Activated naive CD4-positive, alpha-beta T cell treated with anti-CD3 and anti-CD28 coated beads, Interleukin-2, amount 50 U/mL, for 72 hours (primary cell): ENCODE measurements around the gene PIK3R3. TPM values are rescaled to one million over a fixed set of nuclear protein-coding genes. Genes with fewer than 3 reads are reported as not detected.

Experiments used
- ATAC-seq, 2 donors: fragments of 150-1000 bp; cut with Tn5 transposase; 2 replicates each; pipeline ENCODE4 v1.10.0; 2021; ENCODE audit warnings: mild to moderate bottlenecking in 2 of 2, moderate library complexity in 2 of 2
- DNase-seq, 2 donors: peaks; one replicate each; pipeline ENCODE4 v3.0.0; 2021 to 2022; ENCODE audit warnings: low spot score in 2 of 2
- H3K27ac Mint-ChIP-seq, 2 donors: one replicate each; pipeline ENCODE4 v1.8.0; 2022; ENCODE audit warnings: mild to moderate bottlenecking in 2 of 2, mixed read lengths in 2 of 2
- H3K36me3 Mint-ChIP-seq, 2 donors: one replicate each; pipeline ENCODE4 v1.8.0; 2022; ENCODE audit warnings: mixed read lengths in 2 of 2
- H3K9me3 Mint-ChIP-seq, 2 donors: one replicate each; pipeline ENCODE4 v1.8.0; 2022; ENCODE audit warnings: mixed read lengths in 2 of 2
- total RNA-seq, 2 donors: library from RNA; stranded (reverse); gene quantifications; one replicate each; pipeline ENCODE4 v1.2.3, GENCODE V29; 2022

Gene PIK3R3
- total RNA-seq, 2 donors from 2014 or later: 0.45 to 2.2 TPM

DNA sequence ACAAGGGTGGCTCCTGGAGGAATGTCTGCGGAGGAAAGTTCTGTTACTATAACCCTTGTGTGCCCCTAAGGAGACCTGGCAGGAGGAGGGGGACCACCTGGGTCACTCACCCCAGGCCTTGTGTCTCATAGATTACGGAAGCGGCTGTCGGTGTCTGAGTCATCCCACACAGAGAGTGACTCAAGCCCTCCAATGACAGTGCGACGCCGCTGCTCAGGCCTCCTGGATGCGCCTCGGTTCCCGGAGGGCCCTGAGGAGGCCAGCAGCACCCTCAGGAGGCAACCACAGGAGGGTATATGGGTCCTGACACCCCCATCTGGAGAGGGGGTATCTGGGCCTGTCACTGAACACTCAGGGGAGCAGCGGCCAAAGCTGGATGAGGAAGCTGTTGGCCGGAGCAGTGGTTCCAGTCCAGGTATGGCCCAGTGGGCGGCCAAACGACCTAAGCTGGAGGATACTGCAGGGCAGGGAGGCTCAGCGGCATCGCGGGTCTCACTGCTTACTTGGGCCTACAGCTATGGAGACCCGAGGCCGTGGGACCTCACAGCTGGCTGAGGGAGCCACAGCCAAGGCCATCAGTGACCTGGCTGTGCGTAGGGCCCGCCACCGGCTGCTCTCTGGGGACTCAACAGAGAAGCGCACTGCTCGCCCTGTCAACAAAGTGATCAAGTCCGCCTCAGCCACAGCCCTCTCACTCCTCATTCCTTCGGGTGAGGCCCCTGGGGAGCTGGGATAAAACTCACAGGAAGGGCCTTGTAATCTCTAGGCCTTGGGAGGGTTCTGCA, 101.4 kb downstream of the PIK3R3 start:
- ATAC-seq: peak in 1 of 2 donors; percentile 20
- Mint-ChIP-seq H3K36me3 (no peaks in the 10 kb centered on the region), H3K9me3 (no peaks in the 10 kb centered on the region), H3K27ac (no peak overlapping the region)
- DNase-seq: no peak

GRCh38 chr1:46030074-46030870, 102.2 kb downstream of the PIK3R3 start:
- DNase-seq (no peak), ATAC-seq (no peak)
- H3K36me3 Mint-ChIP-seq: no peaks in the 10 kb centered on the region
- H3K27ac Mint-ChIP-seq: peak overlapping the region; percentile 39 to 65
- no peaks in the 10 kb centered on the region for H3K9me3 Mint-ChIP-seq

DNA sequence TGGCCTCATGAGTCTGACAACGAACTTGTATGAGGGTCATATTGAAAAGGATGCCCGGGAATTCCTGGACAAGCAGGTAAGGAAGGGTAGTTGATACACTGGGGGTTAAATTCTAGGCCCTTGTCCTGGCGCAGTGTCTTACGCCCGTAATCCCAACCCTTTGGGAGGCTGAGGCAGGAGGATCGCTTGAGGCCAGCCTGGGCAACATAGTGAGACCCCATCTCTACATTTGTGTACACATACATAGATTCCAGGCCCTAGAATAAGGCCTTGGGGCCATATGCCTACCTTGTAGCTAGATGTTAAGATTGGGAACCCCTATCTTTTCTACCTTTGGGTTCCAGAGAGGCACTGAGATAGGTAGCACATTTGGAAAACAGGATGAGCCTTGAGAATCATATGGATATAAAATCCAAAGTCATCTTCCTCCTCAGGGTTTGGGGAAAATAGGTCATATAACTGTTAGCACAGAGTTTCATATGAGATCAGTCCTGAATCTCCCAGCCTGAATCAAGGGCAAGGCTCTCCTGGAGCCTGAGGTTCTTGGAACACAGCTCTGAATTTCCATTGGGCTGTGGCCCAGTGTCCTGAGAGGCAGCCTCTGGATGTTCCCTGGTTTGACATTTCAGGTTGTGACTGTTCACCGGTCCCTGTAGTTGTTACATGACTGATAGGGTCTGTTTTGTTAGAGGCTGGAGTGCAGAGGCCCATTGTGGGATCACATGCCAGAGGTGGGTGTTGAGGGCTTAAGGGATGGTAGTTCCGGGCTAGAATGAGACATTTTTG, 104.4 kb downstream of the PIK3R3 start:
- DNase-seq: no peak
- Mint-ChIP-seq H3K9me3 (no peaks in the 10 kb centered on the region), H3K27ac (no peak overlapping the region), H3K36me3 (peaks cover 0 to 4% of the 10 kb centered on the region in 2 donors)
- ATAC-seq: no peak

GRCh38 chr1:46026531-46026930, 105.9 kb downstream of the PIK3R3 start:
- ATAC-seq: no peak
- no peaks in the 10 kb centered on the region for H3K9me3 Mint-ChIP-seq
- no peak for DNase-seq
- peaks cover 0 to 4% of the 10 kb centered on the region in 2 donors for H3K36me3 Mint-ChIP-seq
- no peak overlapping the region for H3K27ac Mint-ChIP-seq

DNA sequence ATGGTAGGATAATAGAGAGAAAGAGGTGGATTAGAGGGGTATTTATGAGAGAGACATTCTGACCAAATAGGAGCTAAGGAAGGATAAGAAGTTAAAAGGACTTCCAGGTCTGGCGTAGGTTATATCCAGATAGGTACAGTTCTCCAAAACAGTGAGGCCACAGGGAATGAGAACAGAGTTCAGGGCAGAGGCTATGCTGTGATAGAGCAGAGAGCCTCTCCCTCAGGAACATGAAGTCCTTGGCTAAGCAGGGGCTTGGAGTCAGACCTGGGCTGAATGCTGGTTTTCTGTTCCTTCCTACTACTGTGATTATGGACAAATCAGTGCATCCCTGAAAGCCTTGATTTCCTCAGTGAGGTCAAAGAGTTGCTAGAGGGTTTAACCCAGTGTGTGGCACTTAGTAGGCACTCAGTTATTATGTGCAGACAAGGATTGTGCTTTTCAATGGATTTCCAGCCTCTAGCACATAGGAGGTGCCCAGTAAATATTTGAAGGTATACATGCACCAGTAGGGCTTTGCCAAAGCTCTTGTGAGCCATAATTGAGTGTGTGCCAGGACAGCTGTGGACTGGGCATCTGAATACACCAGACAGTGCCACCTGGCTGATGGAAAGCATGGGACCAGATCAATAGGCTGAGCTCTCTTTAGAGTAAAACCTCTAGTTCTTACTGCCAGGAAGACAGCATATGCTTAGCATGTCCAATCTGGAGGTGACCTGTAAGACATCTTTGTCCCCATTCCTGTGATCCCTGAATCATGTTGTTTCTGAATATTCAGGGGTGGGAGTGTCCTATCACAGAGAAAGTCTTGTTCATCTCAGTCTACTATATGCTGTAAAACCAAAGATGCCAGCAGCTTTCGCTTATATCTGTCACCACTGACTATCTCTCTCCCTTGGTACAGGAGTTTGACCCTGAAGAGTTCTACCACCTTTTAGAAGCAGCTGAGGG, 111.1 kb downstream of the PIK3R3 start:
- Mint-ChIP-seq H3K27ac (no peak overlapping the region), H3K9me3 (no peaks in the 10 kb centered on the region), H3K36me3 (peaks cover 0 to 4% of the 10 kb centered on the region in 2 donors)
- DNase-seq: no peak
- no peak for ATAC-seq

DNA sequence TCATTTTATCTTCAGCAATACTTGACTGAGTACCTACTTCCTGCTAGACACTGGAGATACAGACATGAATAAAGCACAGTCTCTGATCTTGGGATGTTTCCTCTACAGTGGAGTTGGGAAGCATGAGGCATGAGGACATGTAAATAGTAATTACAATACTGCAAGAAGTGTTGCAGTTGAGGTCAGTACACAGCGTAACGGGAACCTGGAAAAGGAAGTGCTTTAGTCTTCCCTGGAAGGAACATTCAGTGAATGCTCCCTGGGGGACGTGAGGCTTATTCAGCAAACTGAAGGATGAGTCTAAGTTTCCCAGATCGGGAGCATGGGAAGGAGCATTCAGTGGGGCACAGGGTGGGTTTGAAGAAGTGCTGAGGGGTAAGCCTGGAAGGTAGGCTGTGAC, 112.4 kb downstream of the PIK3R3 start:
- DNase-seq: no peak
- peaks cover 0 to 4% of the 10 kb centered on the region in 2 donors for H3K36me3 Mint-ChIP-seq
- no peak for ATAC-seq
- H3K9me3 Mint-ChIP-seq: no peaks in the 10 kb centered on the region
- no peak overlapping the region for H3K27ac Mint-ChIP-seq

DNA sequence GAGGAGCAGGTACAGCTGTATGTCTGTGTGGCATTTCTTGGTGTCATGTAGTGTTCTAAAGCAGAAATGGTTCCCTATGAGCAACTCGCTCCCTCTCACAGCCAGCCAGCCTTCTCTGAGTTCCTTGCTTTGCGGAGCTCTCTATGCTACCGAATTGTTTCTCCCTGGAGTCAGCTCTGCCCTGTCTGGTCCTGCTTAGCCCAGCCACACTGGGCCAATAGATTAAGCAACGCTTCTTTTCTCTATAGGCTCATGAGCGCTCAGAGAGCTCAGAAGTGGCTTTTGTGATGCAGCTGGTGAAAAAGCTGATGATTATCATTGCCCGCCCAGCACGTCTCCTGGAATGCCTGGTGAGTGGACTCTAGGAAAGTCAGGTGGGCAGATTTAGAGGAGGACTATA, 113.1 kb downstream of the PIK3R3 start:
- Mint-ChIP-seq H3K36me3 (peaks cover 0 to 4% of the 10 kb centered on the region in 2 donors), H3K27ac (no peak overlapping the region), H3K9me3 (no peaks in the 10 kb centered on the region)
- ATAC-seq: no peak
- DNase-seq: no peak

GRCh38 chr1:46017876-46018503, 114.4 kb downstream of the PIK3R3 start:
- DNase-seq (no peak), ATAC-seq (no peak)
- Mint-ChIP-seq H3K27ac (no peak overlapping the region), H3K36me3 (no peaks in the 10 kb centered on the region), H3K9me3 (no peaks in the 10 kb centered on the region)

- Mint-ChIP-seq H3K27ac (no peak overlapping the region), H3K36me3 (peaks cover 2 to 4% of the 10 kb centered on the region in 2 donors), H3K9me3 (no peaks in the 10 kb centered on the region)
- ATAC-seq: peak in 1 of 2 donors; percentile 28
- no peak for DNase-seq
Measured at GRCh38 chr1:46013581-46013980, 118.8 kb downstream of the PIK3R3 start.

- no peaks in the 10 kb centered on the region for H3K9me3 Mint-ChIP-seq
- no peak for ATAC-seq
Measured at GRCh38 chr1:46012236-46012635, 120.2 kb downstream of the PIK3R3 start.

DNA sequence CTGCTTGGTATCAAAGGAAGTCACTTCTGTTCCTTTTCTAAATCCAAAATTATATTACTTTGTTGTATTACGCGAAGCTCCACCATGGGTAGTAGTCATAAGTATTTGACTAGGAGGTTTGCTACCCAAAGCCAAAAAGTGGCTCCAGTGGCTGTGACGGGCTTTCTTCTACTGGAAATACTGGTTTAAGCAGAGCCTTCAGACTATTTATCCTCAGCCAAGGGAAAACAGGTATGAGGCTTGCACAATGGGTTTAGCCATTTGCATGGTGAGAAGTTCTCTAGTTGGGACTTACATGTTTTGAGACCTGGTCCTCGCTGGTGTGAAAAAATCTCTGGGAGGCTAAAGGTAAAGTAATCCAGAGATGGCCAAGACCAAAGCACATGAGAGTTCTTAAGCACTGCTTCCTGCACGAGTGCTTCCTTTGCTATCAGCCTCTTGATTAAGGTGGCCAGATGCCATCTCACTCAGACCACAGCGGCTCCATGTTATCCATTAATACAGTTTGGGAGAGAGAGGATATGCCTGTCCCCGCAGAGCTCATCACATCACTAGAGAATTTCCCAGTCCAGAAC, 121.2 kb downstream of the PIK3R3 start:
- H3K27ac Mint-ChIP-seq: no peak overlapping the region
- ATAC-seq: no peak
- no peaks in the 10 kb centered on the region for H3K9me3 Mint-ChIP-seq
- DNase-seq: no peak
- peaks cover 15 to 16% of the 10 kb centered on the region in 2 donors for H3K36me3 Mint-ChIP-seq

More at GRCh38 chr1:46012236-46012635, 120.2 kb downstream of the PIK3R3 start:
- DNase-seq: no peak
- Mint-ChIP-seq H3K36me3 (peaks cover 9 to 11% of the 10 kb centered on the region in 2 donors), H3K27ac (no peak overlapping the region)

DNA sequence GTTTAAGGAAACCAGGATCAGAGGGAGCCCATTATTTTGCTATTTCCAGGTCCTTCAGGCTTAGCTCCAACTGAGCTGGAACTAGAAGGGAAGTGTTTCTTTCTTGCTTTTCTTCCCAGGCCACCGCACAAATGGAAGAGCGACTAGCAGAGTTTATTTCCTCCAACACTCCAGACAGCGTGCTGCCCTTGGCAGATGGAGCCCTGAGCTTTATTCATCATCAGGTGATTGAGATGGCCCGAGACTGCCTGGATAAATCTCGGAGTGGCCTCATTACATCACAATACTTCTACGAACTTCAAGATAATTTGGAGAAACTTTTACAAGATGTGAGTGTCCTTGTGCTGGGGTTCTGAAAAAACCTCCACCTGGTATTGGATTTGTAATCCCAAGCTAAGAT, 121.8 kb downstream of the PIK3R3 start:
- ATAC-seq: no peak
- H3K9me3 Mint-ChIP-seq: no peaks in the 10 kb centered on the region

GRCh38 chr1:46008585-46008984, 123.8 kb downstream of the PIK3R3 start:
- ATAC-seq (no peak), DNase-seq (no peak)
- Mint-ChIP-seq H3K9me3 (no peaks in the 10 kb centered on the region), H3K36me3 (peaks cover 15 to 16% of the 10 kb centered on the region in 2 donors), H3K27ac (peak overlapping the region in 1 of 2 donors; percentile 77)

More for the DNA sequence above, 121.8 kb downstream of the PIK3R3 start:
- no peak overlapping the region for H3K27ac Mint-ChIP-seq
- no peak for DNase-seq
- peaks cover 15 to 16% of the 10 kb centered on the region in 2 donors for H3K36me3 Mint-ChIP-seq

DNA sequence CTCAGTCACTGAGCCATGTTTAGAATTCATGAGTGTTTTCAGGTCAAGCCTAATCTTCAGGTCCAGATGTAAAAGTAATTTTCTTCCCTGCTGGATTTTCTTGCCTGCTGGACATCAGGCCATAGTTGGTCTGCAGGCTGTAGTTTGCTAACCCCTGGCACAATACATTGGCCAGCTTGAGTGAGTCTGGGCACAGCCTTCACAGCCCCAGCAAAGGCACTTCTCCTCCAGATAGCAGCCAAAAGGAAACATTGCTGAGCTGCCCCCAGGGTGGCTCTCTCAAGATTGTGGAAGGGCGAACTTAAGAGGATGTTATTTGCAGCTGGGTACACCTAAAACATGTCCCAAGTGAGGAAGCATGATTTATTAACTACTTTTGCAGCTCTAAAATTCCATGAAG, 126.8 kb downstream of the PIK3R3 start:
- Mint-ChIP-seq H3K36me3 (peaks cover 15 to 16% of the 10 kb centered on the region in 2 donors), H3K9me3 (no peaks in the 10 kb centered on the region), H3K27ac (no peak overlapping the region)
- DNase-seq (no peak), ATAC-seq (no peak)

DNA sequence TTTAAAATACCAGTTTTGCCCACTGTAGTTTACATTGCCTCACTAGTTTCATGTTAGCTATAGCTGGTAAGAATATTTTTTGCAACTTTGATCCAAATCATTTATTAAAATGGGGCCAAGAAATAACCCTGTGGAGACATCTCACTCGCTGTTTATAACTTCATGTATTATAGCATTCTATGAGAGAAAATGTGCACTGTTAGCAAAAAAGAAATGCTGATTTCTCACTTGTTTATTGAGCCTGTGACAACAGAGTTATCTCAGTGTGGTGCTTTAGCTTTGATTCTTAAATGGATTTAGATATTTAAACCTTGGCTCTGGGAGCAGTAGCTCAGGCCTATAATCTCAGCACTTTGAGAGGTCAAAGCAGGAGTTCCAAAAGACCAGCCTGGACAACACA, 127.9 kb downstream of the PIK3R3 start:
- no peaks in the 10 kb centered on the region for H3K9me3 Mint-ChIP-seq
- ATAC-seq (no peak), DNase-seq (no peak)
- peaks cover 12 to 15% of the 10 kb centered on the region in 2 donors for H3K36me3 Mint-ChIP-seq
- no peak overlapping the region for H3K27ac Mint-ChIP-seq
